HG03196 (cell line): ENCODE data around the gene TEDDM1.

Source experiments
- ATAC-seq: cut with Tn5 transposase; IDR thresholded peaks from one replicate; pipeline ENCODE4 v1.9.1; 2021; ENCODE audit not compliant: unreplicated experiment

TEDDM1 gene

DNA sequence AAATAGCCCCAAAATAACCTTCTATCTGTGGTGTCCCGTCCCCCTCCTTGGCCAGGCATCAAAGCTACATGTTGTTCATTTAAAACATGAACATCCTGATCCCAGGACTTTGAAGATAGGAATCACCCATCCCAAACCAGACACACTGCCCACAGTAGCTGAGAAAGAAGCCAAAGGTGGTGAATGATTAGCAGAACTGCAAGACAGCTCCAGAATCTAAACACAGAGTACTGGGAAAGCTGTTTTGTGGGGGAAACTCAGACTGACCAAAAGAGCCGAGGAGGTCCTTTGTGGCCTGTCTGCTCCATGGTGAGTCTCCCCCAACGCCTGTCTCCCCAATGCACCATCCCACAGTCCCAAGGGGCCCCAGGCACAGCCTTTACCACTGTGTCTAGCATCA, 7.3 kb upstream of the TEDDM1 start:
- ATAC-seq: no peak

DNA sequence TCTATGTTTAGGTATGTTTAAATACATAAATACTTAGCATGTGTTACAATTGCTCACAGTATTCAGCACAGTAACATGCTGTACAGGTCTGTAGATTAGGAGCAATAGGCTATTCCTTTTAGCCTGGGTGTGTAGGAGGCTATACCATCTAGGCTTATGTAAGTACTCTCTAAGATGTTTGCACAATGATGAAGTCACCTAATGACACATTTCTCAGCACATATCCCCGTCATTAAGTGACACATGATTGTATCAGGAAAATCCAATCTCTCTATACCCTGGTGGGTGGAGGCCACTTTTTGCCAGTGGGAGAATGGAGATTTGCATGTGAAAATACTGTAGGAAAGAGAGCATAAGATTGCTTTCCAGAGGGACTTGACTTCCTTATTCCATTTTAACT, 5.5 kb upstream of the TEDDM1 start:
- ATAC-seq: no peak

GRCh38 chr1:182405578-182405977, 5.1 kb upstream of the TEDDM1 start:
- ATAC-seq: no peak

GRCh38 chr1:182404781-182405180, 4.3 kb upstream of the TEDDM1 start:
- no peak for ATAC-seq

- ATAC-seq: no peak
Observed at GRCh38 chr1:182397653-182398393, 2.6 kb downstream of the TEDDM1 start.

DNA sequence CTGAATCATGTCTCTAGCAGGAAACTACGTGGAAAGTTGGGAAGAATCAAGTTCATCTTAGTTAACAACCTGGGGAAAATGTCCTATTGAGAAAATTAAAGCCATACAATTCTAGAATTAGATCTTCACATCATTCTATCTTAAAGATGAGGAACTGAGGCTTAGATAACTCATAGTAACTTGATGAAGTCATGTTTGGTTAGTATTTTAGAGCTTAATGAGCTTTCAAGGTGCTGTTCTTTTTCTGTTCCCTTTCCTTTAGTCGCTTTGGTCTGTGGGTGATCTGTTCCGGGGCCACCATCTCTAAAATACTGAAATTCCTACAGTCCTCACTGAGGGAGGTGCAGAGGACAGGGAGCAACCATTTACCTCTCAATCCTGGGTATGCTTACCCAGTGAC, 4.6 kb downstream of the TEDDM1 start:
- no peak for ATAC-seq

- no peak for ATAC-seq
Observed at GRCh38 chr1:182394055-182394775, 6.3 kb downstream of the TEDDM1 start.

DNA sequence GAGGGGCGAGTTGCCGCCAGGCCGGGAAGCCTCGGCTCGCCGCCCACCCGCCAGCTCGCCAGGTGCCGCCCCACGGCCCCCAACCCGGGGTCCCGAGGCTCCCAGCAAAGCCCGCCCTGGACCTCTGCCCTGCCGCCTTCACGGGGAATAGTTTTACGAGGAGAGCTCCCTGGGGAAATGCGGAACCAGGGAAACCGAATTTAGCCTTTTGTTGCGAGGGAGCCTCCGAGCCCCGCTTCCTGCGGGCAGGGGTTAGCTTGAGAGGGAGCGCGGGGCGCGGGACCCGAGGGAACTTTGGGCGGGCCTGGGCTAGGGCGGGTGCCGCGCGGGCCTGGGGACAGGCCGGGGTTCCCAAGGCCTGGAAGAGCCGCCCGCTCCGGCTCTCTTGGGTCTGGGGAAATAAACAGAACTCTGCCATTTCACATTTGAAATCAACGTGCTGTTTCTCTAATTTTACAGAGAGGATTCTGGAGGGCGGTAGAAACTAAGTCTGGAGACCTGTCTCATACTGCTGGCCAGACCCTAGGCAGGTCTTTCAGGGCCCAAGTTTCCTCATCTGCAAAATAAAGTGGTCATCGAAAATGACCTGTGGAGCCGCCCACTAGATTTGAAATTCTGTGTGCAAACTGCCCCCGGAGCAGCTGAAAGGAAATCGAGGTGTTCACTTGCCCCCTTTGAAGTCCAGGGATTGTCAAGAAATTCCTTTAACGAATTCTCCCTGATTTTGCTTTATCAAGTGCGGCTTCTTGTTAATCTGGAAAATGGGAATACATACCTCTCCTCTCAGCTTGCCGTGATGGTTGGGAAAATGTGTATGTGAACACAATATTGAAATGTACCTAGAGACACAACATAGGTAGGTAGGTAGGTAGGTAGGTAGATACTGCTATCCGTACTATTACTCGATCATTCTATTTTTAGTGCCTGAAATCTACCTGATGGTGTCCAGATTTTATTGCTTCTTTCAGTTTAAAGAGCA, 8.1 kb downstream of the TEDDM1 start:
- ATAC-seq: peak; percentile 14

GRCh38 chr1:182391362-182392049, 9.0 kb downstream of the TEDDM1 start, which contains the start of gene GLUL:
TSS of gene GLUL (minus strand) at chr1:182391790. CDS start at chr1:182388737, 3,053 bp downstream.
- ATAC-seq: peak; percentile 74

GRCh38 chr1:182391028-182391361, 9.5 kb downstream of the TEDDM1 start:
- ATAC-seq: no peak

DNA sequence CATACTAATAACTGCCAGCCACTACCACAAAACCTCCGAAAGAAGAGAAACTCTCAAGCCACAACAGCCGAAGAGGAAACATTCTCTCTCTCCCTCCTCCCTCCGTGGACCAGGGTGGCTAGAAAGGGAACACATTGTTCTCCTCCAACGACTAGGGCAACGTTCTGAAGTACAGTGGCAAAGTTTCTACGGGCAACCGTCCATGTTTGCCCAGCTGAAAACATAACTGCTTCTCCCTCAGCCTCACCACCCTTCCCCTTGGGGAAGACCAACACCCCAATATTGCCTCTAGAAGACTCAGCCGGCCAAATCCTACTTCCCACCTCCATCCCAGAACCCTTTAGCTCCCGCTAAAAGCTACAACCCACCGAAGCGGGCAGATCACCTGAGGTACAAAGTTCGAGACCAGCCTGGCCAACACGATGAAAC, 10.8 kb downstream of the TEDDM1 start:
- ATAC-seq: no peak

DNA sequence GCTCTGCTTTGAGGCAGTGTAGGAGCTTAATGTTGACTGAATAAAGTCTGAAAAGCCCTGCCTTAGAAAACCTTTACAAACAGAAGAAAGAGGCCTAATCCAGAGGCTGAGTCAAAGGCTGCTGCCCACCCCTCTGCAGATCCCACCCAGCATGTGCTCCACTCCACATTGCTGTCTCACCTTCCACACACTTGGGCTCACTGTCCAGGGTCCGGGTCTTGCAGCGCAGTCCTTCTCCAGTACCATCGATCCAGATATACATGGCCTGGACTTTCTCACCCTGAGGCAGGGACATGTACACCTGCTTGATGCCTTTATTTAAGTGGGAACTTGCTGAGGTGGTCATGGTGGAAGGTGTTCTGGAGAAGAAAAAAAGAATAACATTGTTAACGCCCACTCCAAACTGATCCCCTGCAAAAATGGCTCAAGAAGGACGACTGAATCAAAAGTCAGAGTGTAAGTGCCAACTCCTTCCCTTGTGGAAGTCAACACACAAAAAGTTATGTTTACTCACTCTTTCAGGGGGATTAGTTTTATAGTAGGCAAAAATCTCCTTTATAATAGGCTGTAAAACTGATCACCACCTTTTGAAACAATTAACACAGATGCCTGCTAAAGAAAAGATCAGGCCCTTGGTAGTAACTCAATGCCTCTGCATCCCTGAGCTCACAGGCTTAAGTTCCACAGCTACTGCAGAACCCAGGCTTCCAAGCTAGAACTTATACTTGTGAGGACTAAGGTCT, 11.9 kb downstream of the TEDDM1 start:
- ATAC-seq: no peak

DNA sequence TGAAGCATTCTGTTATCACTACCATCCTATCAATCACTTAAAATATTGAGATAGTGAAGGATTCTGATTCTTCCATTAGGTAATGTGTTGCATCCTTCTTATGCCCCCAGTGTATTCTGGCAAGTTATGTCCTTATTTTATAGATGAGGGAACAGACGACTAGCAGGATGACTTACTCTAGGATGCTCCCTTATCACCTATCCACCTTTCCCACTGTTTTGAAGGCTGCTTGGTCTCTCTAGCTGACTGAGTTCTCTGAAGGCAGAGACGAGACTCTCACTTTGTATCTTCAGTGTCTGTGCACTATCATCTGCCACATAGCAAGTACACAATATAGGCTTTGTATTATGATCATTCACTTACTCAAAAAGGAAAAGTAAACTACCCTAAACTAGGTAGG, 12.9 kb downstream of the TEDDM1 start:
- no peak for ATAC-seq

- no peak for ATAC-seq
Observed at GRCh38 chr1:182386980-182387379, 13.5 kb downstream of the TEDDM1 start.

DNA sequence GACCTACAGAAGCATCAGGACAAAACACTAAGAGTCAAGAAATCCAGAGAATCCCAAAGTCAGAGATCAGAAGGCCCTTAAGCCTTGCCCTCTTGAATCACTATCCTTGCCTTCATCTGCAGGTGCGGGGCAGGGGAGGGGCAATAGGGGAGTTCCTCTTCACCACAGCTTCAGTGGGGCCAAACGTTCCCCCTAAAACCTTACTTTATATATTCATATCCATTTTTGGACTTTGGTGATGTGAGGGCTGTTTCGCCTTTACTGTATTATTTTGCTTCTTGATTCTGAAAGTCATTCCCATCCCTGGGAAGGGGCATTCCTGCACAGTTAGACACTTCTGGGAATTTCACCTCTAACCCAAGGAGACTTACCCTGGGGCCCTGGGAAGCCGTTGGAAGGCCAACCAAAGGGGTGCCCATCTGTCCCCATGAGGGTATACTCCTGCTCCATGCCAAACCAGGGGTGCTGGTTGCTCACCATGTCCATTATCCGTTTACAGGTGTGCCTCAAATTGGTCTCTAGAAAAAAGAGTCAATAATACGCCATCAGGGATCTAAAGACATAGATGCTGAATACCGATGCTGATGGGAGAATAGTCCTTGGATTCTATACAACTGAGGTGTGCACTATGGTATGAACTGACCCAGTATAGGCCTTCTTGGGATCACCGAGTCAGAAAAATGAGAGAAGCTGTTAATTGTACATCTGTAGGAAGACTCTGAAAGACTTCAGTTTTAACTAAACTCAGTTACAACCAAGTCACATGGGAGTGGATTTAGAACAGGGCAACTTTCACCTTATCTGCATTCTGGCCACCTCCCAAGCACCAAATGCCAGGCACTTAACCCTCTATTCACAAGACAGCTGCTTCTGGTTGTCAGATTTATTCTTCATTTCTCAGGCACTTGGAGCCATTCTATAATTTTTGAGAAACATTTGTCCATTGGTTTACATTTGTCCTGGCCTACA, 14.3 kb downstream of the TEDDM1 start:
- no peak for ATAC-seq

DNA sequence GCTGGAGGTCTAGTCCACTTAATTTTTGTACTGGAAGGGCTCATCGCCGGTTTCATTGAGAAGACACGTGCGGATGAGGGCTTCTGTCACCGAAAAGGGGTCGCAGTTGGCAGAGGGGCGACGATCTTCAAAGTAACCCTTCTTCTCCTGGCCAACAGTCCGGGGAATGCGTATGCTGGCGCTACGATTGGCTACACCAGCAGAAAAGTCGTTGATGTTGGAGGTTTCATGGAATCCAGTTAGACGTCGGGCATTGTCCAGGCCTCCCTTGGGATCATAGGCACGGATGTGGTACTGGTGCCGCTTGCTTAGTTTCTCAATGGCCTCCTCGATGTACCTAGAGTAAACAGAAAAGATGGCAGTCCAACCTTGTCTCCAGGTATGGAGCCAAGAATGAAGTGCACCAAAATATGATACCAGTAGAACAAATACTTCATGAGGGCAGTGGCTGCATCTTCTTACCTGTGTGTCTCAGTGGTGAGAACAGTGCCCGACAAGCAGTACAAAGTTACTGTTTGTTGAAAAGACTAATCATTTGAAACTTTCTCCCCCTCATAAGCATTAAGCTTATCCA, 16.0 kb downstream of the TEDDM1 start:
- no peak for ATAC-seq

GRCh38 chr1:182383934-182384333, 16.5 kb downstream of the TEDDM1 start:
- no peak for ATAC-seq

DNA sequence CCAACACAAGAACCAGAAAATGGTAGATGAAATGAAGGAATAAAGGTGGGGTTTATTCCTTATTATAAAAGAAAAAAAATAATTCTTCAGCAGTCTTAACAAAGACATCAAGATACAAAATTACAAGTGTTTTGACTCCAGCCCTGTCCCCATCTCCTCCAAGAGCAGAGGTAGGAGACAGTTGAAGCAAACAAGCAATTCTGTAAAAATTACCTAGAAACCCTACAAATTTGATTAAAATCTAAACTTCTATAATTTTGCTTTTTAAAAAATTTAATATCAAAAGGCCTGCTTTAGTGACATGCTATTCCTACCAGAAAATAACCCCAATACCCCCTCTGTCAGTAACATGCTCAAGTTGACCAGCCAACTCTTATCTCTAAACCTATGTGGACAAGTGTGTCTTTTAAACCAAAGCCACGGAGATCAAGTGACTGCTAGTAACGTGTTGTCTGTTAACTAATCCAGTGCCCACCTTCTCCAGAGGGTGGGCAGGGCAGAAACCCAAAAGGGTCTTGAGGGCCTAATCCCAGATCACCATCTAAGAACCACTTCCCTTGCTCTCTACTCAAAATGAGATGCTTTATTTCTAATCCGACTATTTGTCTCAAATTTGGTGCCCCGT, 17.3 kb downstream of the TEDDM1 start:
- ATAC-seq: no peak
